Suppressor macrophage (primary cell): Measurements from ENCODE around the gene HSPA1B.
A peak's percentile ranks its signal among the peaks of the same experiment; 100 is the strongest.
"Not testable (repeated sequence)": the region's sequence is repeated elsewhere in the genome, so short reads cannot be mapped to it uniquely, and the experiment has no call there.

Experiments used
- DNase-seq, 4 experiments: peaks; one replicate each; pipeline ENCODE4 v3.0.0-alpha.2; 2020 to 2022

Gene HSPA1B

GRCh38 chr6:31860349-31860748, 32.8 kb downstream of the HSPA1B start:
- no peak for DNase-seq

- no peak for DNase-seq
Observed at GRCh38 chr6:31861150-31861549, 33.6 kb downstream of the HSPA1B start.

GRCh38 chr6:31861919-31862343, 34.4 kb downstream of the HSPA1B start:
- DNase-seq: peak in 1 of 4 experiments; percentile 23

- DNase-seq: peak; percentile 100
Observed at GRCh38 chr6:31862344-31863235, 35.1 kb downstream of the HSPA1B start, which contains the start of gene NEU1. TSS of gene NEU1 (minus strand) at chr6:31862821. CDS start at chr6:31862776, 45 bp downstream.

GRCh38 chr6:31864123-31864562, 36.6 kb downstream of the HSPA1B start:
- DNase-seq: not testable (repeated sequence)

- no peak for DNase-seq
Observed at GRCh38 chr6:31864818-31865204, 37.3 kb downstream of the HSPA1B start.

- peak in 1 of 4 experiments; percentile 11 for DNase-seq
Observed at GRCh38 chr6:31865205-31866118, 37.9 kb downstream of the HSPA1B start.

- DNase-seq: not testable (repeated sequence)
Observed at GRCh38 chr6:31868658-31868971, 41.1 kb downstream of the HSPA1B start.

- peak in 1 of 4 experiments; percentile 15 for DNase-seq
Observed at GRCh38 chr6:31869343-31869742, 41.8 kb downstream of the HSPA1B start.

GRCh38 chr6:31870385-31870921, 42.9 kb downstream of the HSPA1B start:
- DNase-seq: no peak

- DNase-seq: no peak
Observed at GRCh38 chr6:31871046-31871659, 43.6 kb downstream of the HSPA1B start.

GRCh38 chr6:31874084-31874670, 46.6 kb downstream of the HSPA1B start:
- DNase-seq: no peak

- DNase-seq: no peak
Observed at GRCh38 chr6:31874836-31875572, 47.5 kb downstream of the HSPA1B start.

- DNase-seq: no peak
Observed at GRCh38 chr6:31875877-31876276, 48.3 kb downstream of the HSPA1B start.

GRCh38 chr6:31876357-31876756, 48.8 kb downstream of the HSPA1B start:
- DNase-seq: no peak

- no peak for DNase-seq
Observed at GRCh38 chr6:31877125-31877650, 49.6 kb downstream of the HSPA1B start.

- DNase-seq: no peak
Observed at GRCh38 chr6:31877651-31878161, 50.2 kb downstream of the HSPA1B start.

- no peak for DNase-seq
Observed at GRCh38 chr6:31878222-31878621, 50.7 kb downstream of the HSPA1B start.

- DNase-seq: no peak
Observed at GRCh38 chr6:31878726-31879125, 51.2 kb downstream of the HSPA1B start, which contains the start of gene SLC44A4. TSS of gene SLC44A4 (minus strand) at chr6:31878997. CDS start at chr6:31878980, 17 bp downstream.

GRCh38 chr6:31879143-31879542, 51.6 kb downstream of the HSPA1B start:
- DNase-seq: no peak
